OCI-LY1 (cell line): ENCODE data around the gene SLC45A1.

Experiments
- H2AFZ ChIP-seq: fragments of 200-600 bp; sonication (generic), shearing (Covaris generic); 2 replicates; pipeline ENCODE4 v1.6.0; 2014; ENCODE audit warnings: antibody characterized with exemption, mild to moderate bottlenecking, low read length
- H3F3A ChIP-seq: fragments of 200-600 bp; sonication (generic), shearing (Covaris generic); 2 replicates; pipeline ENCODE4 v1.6.0; 2014; ENCODE audit warnings: mild to moderate bottlenecking, antibody characterized with exemption, low read length, moderate library complexity; ENCODE audit not compliant: insufficient read depth
- H3K27ac ChIP-seq: fragments of 200-600 bp; sonication (generic); 2 replicates; pipeline ENCODE4 v1.5.1; 2014; ENCODE audit warnings: low read length, mixed run types, mild to moderate bottlenecking, low read depth; ENCODE audit not compliant: poor library complexity, severe bottlenecking
- H3K27me3 ChIP-seq: fragments of 200-600 bp; sonication (generic); 2 replicates; pipeline ENCODE4 v1.6.0; 2014; ENCODE audit warnings: antibody characterized with exemption, mild to moderate bottlenecking, low read length, moderate library complexity; ENCODE audit not compliant: insufficient read depth
- H3K36me3 ChIP-seq: fragments of 200-600 bp; sonication (generic); 2 replicates; pipeline ENCODE4 v1.6.1; 2014; ENCODE audit warnings: mild to moderate bottlenecking, antibody characterized with exemption, low read length, moderate library complexity, mixed read lengths; ENCODE audit not compliant: insufficient read depth
- H3K4me1 ChIP-seq: fragments of 200-600 bp; sonication (generic); 2 replicates; pipeline ENCODE4 v1.5.1; 2014; ENCODE audit warnings: mild to moderate bottlenecking, low read length, moderate library complexity; ENCODE audit not compliant: insufficient read depth, severe bottlenecking
- H3K4me2 ChIP-seq: fragments of 200-600 bp; sonication (generic), shearing (Covaris generic); 2 replicates; pipeline ENCODE4 v1.6.1; 2014; ENCODE audit warnings: low read length
- H3K4me3 ChIP-seq: fragments of 200-600 bp; sonication (generic); 2 replicates; pipeline ENCODE4 v1.5.1; 2014; ENCODE audit warnings: low read length, low read depth, mild to moderate bottlenecking, mixed read lengths; ENCODE audit not compliant: poor library complexity, severe bottlenecking
- H3K79me2 ChIP-seq: fragments of 200-600 bp; shearing (Covaris generic); 2 replicates; pipeline ENCODE4 v1.6.1; 2016; ENCODE audit warnings: mixed run types, low read length, mixed read lengths; ENCODE audit not compliant: insufficient read depth
- H3K9ac ChIP-seq: fragments of 200-600 bp; sonication (generic), shearing (Covaris generic); 2 replicates; pipeline ENCODE4 v1.6.1; 2014; ENCODE audit warnings: mild to moderate bottlenecking, low read length, mixed read lengths
- H3K9me2 ChIP-seq: fragments of 200-600 bp; sonication (generic), shearing (Covaris generic); 2 replicates; pipeline ENCODE4 v1.6.1; 2014; ENCODE audit warnings: low read depth, mild to moderate bottlenecking, low read length, mixed read lengths
- H3K9me3 ChIP-seq: fragments of 200-600 bp; shearing (Covaris generic); 2 replicates; pipeline ENCODE4 v1.6.1; 2014; ENCODE audit warnings: low read length, mixed read lengths
- H4K20me1 ChIP-seq: fragments of 200-600 bp; sonication (generic), shearing (Covaris generic); 2 replicates; pipeline ENCODE4 v1.6.0; 2016; ENCODE audit warnings: mild to moderate bottlenecking, low read length; ENCODE audit not compliant: insufficient read depth
- CTCF ChIP-seq: fragments of 200-600 bp; sonication (generic), shearing (Covaris generic); IDR thresholded peaks from 2 replicates; pipeline ENCODE4 v1.5.1; 2017; ENCODE audit warnings: mild to moderate bottlenecking, antibody characterized with exemption, low read length, moderate library complexity, mixed read lengths
- EZH2 ChIP-seq: fragments of 200-600 bp; sonication (generic), shearing (Covaris generic); IDR thresholded peaks from 2 replicates; pipeline ENCODE4 v1.8.0; 2017; ENCODE audit warnings: borderline replicate concordance, mixed run types, mild to moderate bottlenecking, antibody characterized with exemption, low read length, moderate library complexity, mixed read lengths

Gene SLC45A1

GRCh38 chr1:8342325-8342724 lies 24.4 kb downstream of the SLC45A1 start:
- Histone ChIP-seq H3K4me1 (no peaks in the 10 kb centered on the region), H3K4me3 (no peak overlapping the region), H3K9me3 (no peaks in the 10 kb centered on the region), H3K9ac (no peak overlapping the region), H3K79me2 (no peaks in the 10 kb centered on the region), H2AFZ (no peak overlapping the region), H3K36me3 (no peaks in the 10 kb centered on the region), H3K27me3 (no peaks in the 10 kb centered on the region; the same call in 1 of the 2 replicates), H4K20me1 (no peaks in the 10 kb centered on the region), H3K4me2 (no peak overlapping the region), H3F3A (no peaks in the 10 kb centered on the region), H3K9me2 (no peaks in the 10 kb centered on the region), H3K27ac (no peak overlapping the region)
- TF ChIP-seq EZH2 (no peak), CTCF (no peak)

DNA sequence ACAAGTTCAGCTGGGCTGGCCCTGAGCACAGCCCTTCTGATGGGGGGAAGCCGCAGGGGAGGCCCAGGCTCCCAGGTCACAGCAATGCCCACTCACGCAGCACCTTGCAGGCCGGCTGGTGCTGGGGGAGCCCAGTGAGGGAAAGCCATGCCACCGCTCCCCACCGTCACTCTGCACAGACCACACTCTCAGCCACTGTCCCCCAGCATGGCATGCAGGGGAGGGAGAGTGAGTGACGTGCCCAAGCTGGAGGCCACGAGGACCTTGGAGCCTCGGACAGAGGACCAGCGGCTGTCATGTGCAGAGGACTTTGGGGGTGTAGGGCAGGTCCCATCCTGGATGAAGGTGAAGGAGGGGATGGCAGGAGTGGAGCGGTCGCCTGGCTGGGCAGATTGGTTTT lies 25.1 kb downstream of the SLC45A1 start:
- H3K27me3 ChIP-seq, result no peaks in the 10 kb centered on the region; the same call in 1 of the 2 replicates
- no peak for TF ChIP-seq CTCF
- TF ChIP-seq EZH2, result no peak

GRCh38 chr1:8343464-8344001 lies 25.6 kb downstream of the SLC45A1 start:
- Histone ChIP-seq H3K4me3 (no peak overlapping the region), H4K20me1 (no peaks in the 10 kb centered on the region), H3K79me2 (no peaks in the 10 kb centered on the region), H3K27me3 (no peaks in the 10 kb centered on the region), H3K4me2 (no peak overlapping the region), H3K9ac (no peak overlapping the region), H3K36me3 (no peaks in the 10 kb centered on the region), H3K9me2 (no peaks in the 10 kb centered on the region), H2AFZ (no peak overlapping the region), H3K4me1 (no peaks in the 10 kb centered on the region), H3K27ac (no peak overlapping the region), H3K9me3 (no peaks in the 10 kb centered on the region), H3F3A (no peaks in the 10 kb centered on the region)
- TF ChIP-seq EZH2 (no peak), CTCF (no peak)

More for the DNA sequence above, 25.1 kb downstream of the SLC45A1 start:
- no peaks in the 10 kb centered on the region for H4K20me1 ChIP-seq
- H3F3A ChIP-seq, result no peaks in the 10 kb centered on the region
- no peaks in the 10 kb centered on the region for H3K9me3 ChIP-seq
- no peak overlapping the region for H3K4me2 ChIP-seq
- H3K79me2 ChIP-seq, result no peaks in the 10 kb centered on the region
- H3K9ac ChIP-seq, result no peak overlapping the region
- no peaks in the 10 kb centered on the region for H3K4me1 ChIP-seq
- no peaks in the 10 kb centered on the region for H3K36me3 ChIP-seq
- no peak overlapping the region for H2AFZ ChIP-seq
- no peak overlapping the region for H3K27ac ChIP-seq
- H3K9me2 ChIP-seq, result no peaks in the 10 kb centered on the region
- no peak overlapping the region for H3K4me3 ChIP-seq
